Measurements from ENCODE around the gene MAGIX. TPM values are rescaled to one million over a fixed set of nuclear protein-coding genes. Genes with fewer than 3 reads are reported as not detected.
"Not testable (repeated sequence)": the region's sequence is repeated elsewhere in the genome, so short reads cannot be mapped to it uniquely, and the experiment has no call there.

The MAGIX gene
- polyA plus RNA-seq (2013, experiment 1 of 2) = 0.20 TPM
- 0.57 TPM for polyA plus RNA-seq (2013, experiment 2 of 2)

- H3K4me3 ChIP-seq (ENCODE audit: low read length) = peak within 1 kb of the TSS; percentile 63
- no peaks in the 10 kb centered on the region for H3K36me3 ChIP-seq (ENCODE audit: insufficient read depth, low read length)
- WGBS = 11% methylated on average over 22 of the region's 28 CpGs
- H3K27me3 ChIP-seq (ENCODE audit: insufficient read depth, low read length) = peaks cover 36% of the 10 kb centered on the region
- H3K9ac ChIP-seq (ENCODE audit: low read depth, low read length) = no peak within 1 kb of the TSS
- H3K9me3 ChIP-seq (ENCODE audit: insufficient read depth, low read depth, low read length) = no peaks in the 10 kb centered on the region
- H3K4me1 ChIP-seq (ENCODE audit: insufficient read depth, low read length) = peaks cover 6% of the 10 kb centered on the region; the same call in 1 of the 2 replicates
- no peak within 1 kb of the TSS for H3K27ac ChIP-seq (ENCODE audit: low read depth, low read length)
Observed at GRCh38 chrX:49162620-49163019, at the start of gene MAGIX. TSS of gene MAGIX (plus strand) at chrX:49162758. CDS start at chrX:49162890, 132 bp downstream.

GRCh38 chrX:49116076-49116475, 46.5 kb upstream of the MAGIX start:
- Histone ChIP-seq H3K27ac (ENCODE audit: low read depth, low read length) (no peak overlapping the region), H3K9me3 (ENCODE audit: insufficient read depth, low read depth, low read length) (no peaks in the 10 kb centered on the region), H3K4me1 (ENCODE audit: insufficient read depth, low read length) (no peaks in the 10 kb centered on the region), H3K9ac (ENCODE audit: low read depth, low read length) (no peak overlapping the region), H3K36me3 (ENCODE audit: insufficient read depth, low read length) (peaks cover 59% of the 10 kb centered on the region), H3K4me3 (ENCODE audit: low read length) (no peak overlapping the region), H3K27me3 (ENCODE audit: insufficient read depth, low read length) (no peaks in the 10 kb centered on the region)
- WGBS = 96% methylated on average over 8 of the region's 8 CpGs

- 97% methylated on average over 5 of the region's 5 CpGs for WGBS
- no peaks in the 10 kb centered on the region for H3K27me3 ChIP-seq (ENCODE audit: insufficient read depth, low read length)
- peaks cover 65% of the 10 kb centered on the region for H3K36me3 ChIP-seq (ENCODE audit: insufficient read depth, low read length)
- no peaks in the 10 kb centered on the region for H3K9me3 ChIP-seq (ENCODE audit: insufficient read depth, low read depth, low read length)
- no peak overlapping the region for H3K27ac ChIP-seq (ENCODE audit: low read depth, low read length)
- no peak overlapping the region for H3K4me3 ChIP-seq (ENCODE audit: low read length)
- no peak overlapping the region for H3K9ac ChIP-seq (ENCODE audit: low read depth, low read length)
- H3K4me1 ChIP-seq (ENCODE audit: insufficient read depth, low read length) = no peaks in the 10 kb centered on the region
Observed at GRCh38 chrX:49116716-49117115, 45.8 kb upstream of the MAGIX start.

- 98% methylated on average over 3 of the region's 6 CpGs for WGBS
- H3K4me3 ChIP-seq (ENCODE audit: low read length) = no peak overlapping the region
- H3K9me3 ChIP-seq (ENCODE audit: insufficient read depth, low read depth, low read length) = no peaks in the 10 kb centered on the region
- H3K4me1 ChIP-seq (ENCODE audit: insufficient read depth, low read length) = no peaks in the 10 kb centered on the region
- no peak overlapping the region for H3K9ac ChIP-seq (ENCODE audit: low read depth, low read length)
- H3K27ac ChIP-seq (ENCODE audit: low read depth, low read length) = no peak overlapping the region
- no peaks in the 10 kb centered on the region for H3K27me3 ChIP-seq (ENCODE audit: insufficient read depth, low read length)
- H3K36me3 ChIP-seq (ENCODE audit: insufficient read depth, low read length) = peaks cover 57% of the 10 kb centered on the region
Observed at GRCh38 chrX:49117581-49117980, 45.0 kb upstream of the MAGIX start.

GRCh38 chrX:49120091-49120490, 42.5 kb upstream of the MAGIX start:
- no peaks in the 10 kb centered on the region for H3K9me3 ChIP-seq (ENCODE audit: insufficient read depth, low read depth, low read length)
- no peak overlapping the region for H3K27ac ChIP-seq (ENCODE audit: low read depth, low read length)
- 79% methylated on average over 1 of the region's 1 CpG for WGBS
- peaks cover 47% of the 10 kb centered on the region for H3K36me3 ChIP-seq (ENCODE audit: insufficient read depth, low read length)
- no peaks in the 10 kb centered on the region for H3K27me3 ChIP-seq (ENCODE audit: insufficient read depth, low read length)
- no peaks in the 10 kb centered on the region for H3K4me1 ChIP-seq (ENCODE audit: insufficient read depth, low read length)
- no peak overlapping the region for H3K9ac ChIP-seq (ENCODE audit: low read depth, low read length)
- no peak overlapping the region for H3K4me3 ChIP-seq (ENCODE audit: low read length)

GRCh38 chrX:49122499-49122898, 40.1 kb upstream of the MAGIX start:
- Histone ChIP-seq H3K9ac (ENCODE audit: low read depth, low read length) (no peak overlapping the region; the same call in 1 of the 2 replicates), H3K27me3 (ENCODE audit: insufficient read depth, low read length) (no peaks in the 10 kb centered on the region), H3K27ac (ENCODE audit: low read depth, low read length) (no peak overlapping the region), H3K4me3 (ENCODE audit: low read length) (peak overlapping the region; percentile 96), H3K36me3 (ENCODE audit: insufficient read depth, low read length) (peaks cover 26% of the 10 kb centered on the region), H3K9me3 (ENCODE audit: insufficient read depth, low read depth, low read length) (no peaks in the 10 kb centered on the region), H3K4me1 (ENCODE audit: insufficient read depth, low read length) (no peaks in the 10 kb centered on the region)
- 80% methylated on average over 5 of the region's 5 CpGs for WGBS

GRCh38 chrX:49127742-49128258, 34.8 kb upstream of the MAGIX start:
- WGBS = 86% methylated on average over 12 of the region's 13 CpGs
- not testable (repeated sequence) for H3K9me3 ChIP-seq (ENCODE audit: insufficient read depth, low read depth, low read length); H3K27ac ChIP-seq (ENCODE audit: low read depth, low read length); H3K36me3 ChIP-seq (ENCODE audit: insufficient read depth, low read length); H3K27me3 ChIP-seq (ENCODE audit: insufficient read depth, low read length); H3K9ac ChIP-seq (ENCODE audit: low read depth, low read length); H3K4me3 ChIP-seq (ENCODE audit: low read length); H3K4me1 ChIP-seq (ENCODE audit: insufficient read depth, low read length)

- WGBS = 84% methylated on average over 4 of the region's 4 CpGs
- Histone ChIP-seq H3K4me3 (ENCODE audit: low read length) (no peak overlapping the region), H3K27me3 (ENCODE audit: insufficient read depth, low read length) (no peaks in the 10 kb centered on the region), H3K36me3 (ENCODE audit: insufficient read depth, low read length) (no peaks in the 10 kb centered on the region), H3K4me1 (ENCODE audit: insufficient read depth, low read length) (no peaks in the 10 kb centered on the region), H3K27ac (ENCODE audit: low read depth, low read length) (no peak overlapping the region), H3K9ac (ENCODE audit: low read depth, low read length) (no peak overlapping the region), H3K9me3 (ENCODE audit: insufficient read depth, low read depth, low read length) (no peaks in the 10 kb centered on the region)
Observed at GRCh38 chrX:49129427-49129826, 33.1 kb upstream of the MAGIX start.

- H3K4me1 ChIP-seq (ENCODE audit: insufficient read depth, low read length); H3K27ac ChIP-seq (ENCODE audit: low read depth, low read length); H3K9me3 ChIP-seq (ENCODE audit: insufficient read depth, low read depth, low read length); H3K27me3 ChIP-seq (ENCODE audit: insufficient read depth, low read length); H3K36me3 ChIP-seq (ENCODE audit: insufficient read depth, low read length); H3K4me3 ChIP-seq (ENCODE audit: low read length); H3K9ac ChIP-seq (ENCODE audit: low read depth, low read length): not testable (repeated sequence)
- 96% methylated on average over 6 of the region's 7 CpGs for WGBS
Observed at GRCh38 chrX:49132275-49132674, 30.3 kb upstream of the MAGIX start.

GRCh38 chrX:49133759-49134158, 28.8 kb upstream of the MAGIX start:
- H3K36me3 ChIP-seq (ENCODE audit: insufficient read depth, low read length) = no peaks in the 10 kb centered on the region
- no peaks in the 10 kb centered on the region for H3K4me1 ChIP-seq (ENCODE audit: insufficient read depth, low read length)
- no peaks in the 10 kb centered on the region for H3K9me3 ChIP-seq (ENCODE audit: insufficient read depth, low read depth, low read length)
- no peaks in the 10 kb centered on the region for H3K27me3 ChIP-seq (ENCODE audit: insufficient read depth, low read length)
- WGBS = no CpG with 5 or more reads among the region's 1 CpG
- no peak overlapping the region for H3K4me3 ChIP-seq (ENCODE audit: low read length)
- no peak overlapping the region for H3K27ac ChIP-seq (ENCODE audit: low read depth, low read length)
- H3K9ac ChIP-seq (ENCODE audit: low read depth, low read length) = no peak overlapping the region

GRCh38 chrX:49137492-49137891, 25.1 kb upstream of the MAGIX start:
- H3K27me3 ChIP-seq (ENCODE audit: insufficient read depth, low read length) = no peaks in the 10 kb centered on the region

GRCh38 chrX:49139713-49140112, 22.8 kb upstream of the MAGIX start:
- Histone ChIP-seq H3K36me3 (ENCODE audit: insufficient read depth, low read length) (no peaks in the 10 kb centered on the region), H3K9ac (ENCODE audit: low read depth, low read length) (no peak overlapping the region), H3K9me3 (ENCODE audit: insufficient read depth, low read depth, low read length) (no peaks in the 10 kb centered on the region), H3K27me3 (ENCODE audit: insufficient read depth, low read length) (no peaks in the 10 kb centered on the region), H3K27ac (ENCODE audit: low read depth, low read length) (no peak overlapping the region), H3K4me1 (ENCODE audit: insufficient read depth, low read length) (no peaks in the 10 kb centered on the region), H3K4me3 (ENCODE audit: low read length) (no peak overlapping the region)
- 90% methylated on average over 2 of the region's 4 CpGs for WGBS

More at GRCh38 chrX:49137492-49137891, 25.1 kb upstream of the MAGIX start:
- Histone ChIP-seq H3K9me3 (ENCODE audit: insufficient read depth, low read depth, low read length) (no peaks in the 10 kb centered on the region), H3K4me3 (ENCODE audit: low read length) (no peak overlapping the region), H3K4me1 (ENCODE audit: insufficient read depth, low read length) (no peaks in the 10 kb centered on the region), H3K9ac (ENCODE audit: low read depth, low read length) (no peak overlapping the region), H3K27ac (ENCODE audit: low read depth, low read length) (no peak overlapping the region), H3K36me3 (ENCODE audit: insufficient read depth, low read length) (no peaks in the 10 kb centered on the region)
- WGBS = 82% methylated on average over 1 of the region's 1 CpG
